GM12878 (cell line): ENCODE measurements around the gene KCNJ10. TPM values are rescaled to one million over a fixed set of nuclear protein-coding genes. Genes with fewer than 3 reads are reported as not detected.

ENCODE experiments used
- ATAC-seq: fragments of 200-7000 bp; cut with Tn5 transposase; 3 replicates; pipeline ENCODE4 v1.9.1; 2020; ENCODE audit warnings: mild to moderate bottlenecking, moderate library complexity
- BruUV-seq: library from RNA; stranded (reverse); fragments of 400-500 nt; replicated peaks from 2 replicates; lab custom pipeline; 2021; lab: Mats Ljungman, UMichigan
- CTCF ChIA-PET: fragments of 300-600 bp; sonication (Branson Sonifier 250); formaldehyde crosslinking; extraction: SDS; loops from one replicate; lab custom pipeline; 2021; ENCODE audit warnings: inconsistent platforms; lab: Yijun Ruan, JAX
- POLR2A ChIA-PET: fragments of 350-600 bp; formaldehyde crosslinking; extraction: SDS; loops from one replicate; lab custom pipeline; 2021; ENCODE audit warnings: inconsistent platforms; lab: Charles Lee
- RAD21 ChIA-PET: fragments of 300-600 bp; sonication (Branson Sonifier 250); formaldehyde crosslinking; loops from one replicate; lab custom pipeline; 2023; ENCODE audit warnings: antibody characterized with exemption; ENCODE audit not compliant: unreplicated experiment; lab: Charles Lee
- SMC1A ChIA-PET: fragments of 300-600 bp; sonication (Branson Sonifier 250); formaldehyde crosslinking; loops from one replicate; lab custom pipeline; 2023; ENCODE audit not compliant: unreplicated experiment, uncharacterized antibody; lab: Charles Lee
- DNase-seq: peaks from one replicate; pipeline ENCODE4 v3.0.0-alpha.2; 2011; ENCODE audit warnings: low read depth, low spot score
- FAIRE-seq: peaks from 3 replicates; lab custom pipeline; 2011; peaks lifted over from hg19 to GRCh38; lab: Jason Lieb, UNC
- H2AFZ ChIP-seq: 2 replicates; pipeline ENCODE4 v1.6.0; 2011; ENCODE audit warnings: low read depth, low read length, control low read depth; ENCODE audit not compliant: control insufficient read depth
- H3K27ac ChIP-seq: 2 replicates; pipeline ENCODE4 v1.5.1; 2011; ENCODE audit warnings: control low read depth; ENCODE audit not compliant: control insufficient read depth, insufficient read depth
- H3K27me3 ChIP-seq, 2 experiments: replicated peaks in 1 of 2; 2 replicates each; pipeline versions ENCODE4 v1.6.0 to v1.6.1; 2011; ENCODE audit warnings: low read length in 1 of 2; ENCODE audit not compliant: control insufficient read depth in 2 of 2, insufficient read depth in 2 of 2
- H3K36me3 ChIP-seq, 2 experiments: 2 replicates each; pipeline ENCODE4 v1.5.1; 2011; ENCODE audit warnings: low read length in 1 of 2; ENCODE audit not compliant: control insufficient read depth in 2 of 2, insufficient read depth in 2 of 2
- H3K4me1 ChIP-seq: 2 replicates; pipeline ENCODE4 v1.6.1; 2011; ENCODE audit warnings: mild to moderate bottlenecking, low read length, moderate library complexity, mixed read lengths; ENCODE audit not compliant: control insufficient read depth, insufficient read depth
- H3K4me2 ChIP-seq: 2 replicates; pipeline ENCODE4 v1.6.0; 2011; ENCODE audit warnings: control low read depth; ENCODE audit not compliant: control insufficient read depth, insufficient read depth
- H3K4me3 ChIP-seq: fragments of 200-600 bp; sonication (generic); 2 replicates; pipeline ENCODE4 v1.5.1; 2016
- H3K79me2 ChIP-seq: 2 replicates; pipeline ENCODE4 v1.6.0; 2011; ENCODE audit warnings: low read length; ENCODE audit not compliant: control insufficient read depth, insufficient read depth
- H3K9ac ChIP-seq: 2 replicates; pipeline ENCODE4 v1.8.0; 2011; ENCODE audit warnings: low read length, control low read depth, mixed read lengths; ENCODE audit not compliant: control insufficient read depth, insufficient read depth
- H3K9me3 ChIP-seq: replicated peaks from 3 replicates; pipeline ENCODE4 v1.5.1; 2011; ENCODE audit warnings: mild to moderate bottlenecking, low read length; ENCODE audit not compliant: control insufficient read depth, insufficient read depth
- H4K20me1 ChIP-seq: 2 replicates; pipeline ENCODE4 v1.6.0; 2011; ENCODE audit not compliant: control insufficient read depth, insufficient read depth
- CBFB ChIP-seq: IDR thresholded peaks from 2 replicates; pipeline ENCODE4 v1.6.1; 2016; ENCODE audit warnings: antibody characterized with exemption, low read depth
- CREB1 ChIP-seq: IDR thresholded peaks from 2 replicates; pipeline ENCODE4 v1.6.1; 2012; ENCODE audit warnings: low read depth, mild to moderate bottlenecking, inconsistent platforms
- ETV6 ChIP-seq, 2 experiments: fragments of 450-650 bp in 1 of 2; IDR thresholded peaks in 1 of 2; conservative IDR thresholded peaks in 1 of 2; 2 replicates each; pipeline ENCODE4 v1.6.1; 2014; ENCODE audit warnings: antibody characterized with exemption in 1 of 2, borderline replicate concordance in 1 of 2, low read depth in 1 of 2, mild to moderate bottlenecking in 1 of 2, moderate library complexity in 1 of 2
- HCFC1 ChIP-seq: fragments of 150-350 bp; IDR thresholded peaks from 2 replicates; pipeline ENCODE4 v1.6.1; 2014; ENCODE audit warnings: low read length
- IKZF1 ChIP-seq: fragments of 450-650 bp; conservative IDR thresholded peaks from 2 replicates; pipeline ENCODE4 v1.6.1; 2017; ENCODE audit warnings: antibody characterized with exemption, mild to moderate bottlenecking
- KDM1A ChIP-seq: fragments of 200-600 bp; sonication (generic); IDR thresholded peaks from 2 replicates; pipeline ENCODE4 v1.6.1; 2016; ENCODE audit warnings: borderline replicate concordance
- MXI1 ChIP-seq: fragments of 150-350 bp; IDR thresholded peaks from 2 replicates; pipeline ENCODE4 v1.6.1; 2011; ENCODE audit warnings: low read depth, mild to moderate bottlenecking, inconsistent platforms, low read length, improper control_type of control experiment
- NRF1 ChIP-seq: conservative IDR thresholded peaks from 2 replicates; pipeline ENCODE4 v1.6.1; 2011; ENCODE audit warnings: mild to moderate bottlenecking, low read depth, low read length, improper control_type of control experiment
- RAD51 ChIP-seq: fragments of 450-650 bp; IDR thresholded peaks from 2 replicates; pipeline ENCODE4 v1.6.1; 2016; ENCODE audit warnings: moderate library complexity, mild to moderate bottlenecking, inconsistent platforms
- SRF ChIP-seq, 2 experiments: IDR thresholded peaks; 2 replicates each; pipeline ENCODE4 v1.6.1; 2011; ENCODE audit warnings: low read depth in 2 of 2, low read length in 2 of 2, mild to moderate bottlenecking in 1 of 2, moderate library complexity in 1 of 2
- STAT1 ChIP-seq: fragments of 450-650 bp; conservative IDR thresholded peaks from 2 replicates; pipeline ENCODE4 v1.6.1; 2014; ENCODE audit warnings: antibody characterized with exemption, mild to moderate bottlenecking
- STAT3 ChIP-seq: IDR thresholded peaks from 2 replicates; pipeline ENCODE4 v1.6.1; 2011; ENCODE audit warnings: low read depth, low read length, improper control_type of control experiment
- SUPT20H ChIP-seq: IDR thresholded peaks from 2 replicates; pipeline ENCODE4 v1.6.1; 2011; ENCODE audit warnings: low read depth, mild to moderate bottlenecking, low read length, moderate library complexity, borderline replicate concordance; ENCODE audit not compliant: control insufficient read depth
- ZNF274 ChIP-seq: IDR thresholded peaks from one replicate; pipeline ENCODE4 v1.8.0; 2011; ENCODE audit not compliant: insufficient read length, insufficient read depth
- WGBS: methylation state at CpG from one replicate; pipeline ENCODE4 v1.1.6; 2016; ENCODE audit warnings: low lambda C conversion rate; ENCODE audit not compliant: insufficient replicate concordance, insufficient coverage; ENCODE audit errors: missing lambda C conversion rate; 5-methylcytosine and 5-hydroxymethylcytosine counted together
- in situ Hi-C: fragments of 300-500 bp; cut with MboI; formaldehyde crosslinking; loops from 9 replicates; pipeline ENCODE4 v1.14.3; 2018; ENCODE audit warnings: mixed read lengths
- intact Hi-C: fragments of 100-400 bp; cut with micrococcal nuclease; formaldehyde crosslinking; loops from one replicate; pipeline ENCODE4 v1.14.2; 2022; ENCODE audit not compliant: unreplicated experiment
- polyA plus RNA-seq, 11 experiments: library from polyadenylated mRNA; depleted of rRNA in 4 of 11; unstranded in 6 of 11; stranded (reverse) in 5 of 11; fragments of >200 nt; fragmentation: Nextera tagmentation in 4 of 11; fragmentation: Illumina TruSeq in 1 of 11; extraction: Ambion mirVana in 4 of 11; extraction: Trizol in 1 of 11; gene quantifications; 1 replicate in 1 of 11; 2 replicates in 10 of 11; pipeline versions ENCODE4 v1.2.1 to v1.2.3, GENCODE V29; 2011 to 2016; ENCODE audit warnings: inconsistent platforms in 2 of 11, missing spikeins in 2 of 11, low read depth in 1 of 11
- total RNA-seq, 4 experiments: library from RNA; depleted of rRNA in 3 of 4; stranded (reverse); fragments of >200 nt in 3 of 4; fragmentation: Illumina TruSeq in 1 of 4; extraction: Trizol in 1 of 4; gene quantifications; 2 replicates each; pipeline versions ENCODE4 v1.2.1 to v1.2.3, GENCODE V29; 2013 to 2021
- TF ChIP-seq, protein P1 (sequence below): fragments of 450-650 bp; IDR thresholded peaks from 2 replicates; pipeline ENCODE4 v1.6.1; 2017; ENCODE audit warnings: mild to moderate bottlenecking
- TF ChIP-seq, protein P2 (sequence below): fragments of 450-650 bp; IDR thresholded peaks from 2 replicates; pipeline ENCODE4 v1.6.1; 2016; ENCODE audit warnings: mild to moderate bottlenecking

KCNJ10 gene
- total and polyA plus RNA-seq, 10 of the 15 experiments (the other 5 are each of a cell fraction or from before 2014, with no cell fraction given) = 0.01 to 0.29 (median 0.09) TPM; not detected in 2

DNA sequence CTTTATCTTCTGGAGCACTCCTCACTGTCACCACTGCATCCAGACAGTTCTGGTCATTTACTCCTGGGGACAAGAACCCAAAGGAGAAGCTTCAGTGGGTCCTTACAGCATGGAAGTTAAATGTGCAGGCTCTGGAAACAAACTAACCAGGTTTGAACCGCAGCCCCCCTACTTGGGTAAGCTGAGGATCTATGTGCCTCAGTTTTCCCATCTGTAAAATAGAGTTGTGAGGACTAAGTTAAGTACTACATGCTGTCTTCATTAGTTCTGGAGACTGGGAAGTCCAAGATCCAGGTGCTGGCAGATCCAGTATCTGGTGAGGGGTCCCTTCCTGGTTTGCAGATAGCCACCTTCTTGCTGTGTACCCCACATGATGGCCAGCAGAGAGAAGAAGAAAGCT is 37.6 kb upstream of the KCNJ10 start:
- 50% methylated on average over 1 of the region's 1 CpG for WGBS
- SMC1A ChIA-PET = interaction anchor here (1.2 to 2.7 kb wide), 3 partner anchors 12 to 269 kb away, joined by 3 to 19 read pairs (median 5); no protein-coding TSS in a partner anchor

DNA sequence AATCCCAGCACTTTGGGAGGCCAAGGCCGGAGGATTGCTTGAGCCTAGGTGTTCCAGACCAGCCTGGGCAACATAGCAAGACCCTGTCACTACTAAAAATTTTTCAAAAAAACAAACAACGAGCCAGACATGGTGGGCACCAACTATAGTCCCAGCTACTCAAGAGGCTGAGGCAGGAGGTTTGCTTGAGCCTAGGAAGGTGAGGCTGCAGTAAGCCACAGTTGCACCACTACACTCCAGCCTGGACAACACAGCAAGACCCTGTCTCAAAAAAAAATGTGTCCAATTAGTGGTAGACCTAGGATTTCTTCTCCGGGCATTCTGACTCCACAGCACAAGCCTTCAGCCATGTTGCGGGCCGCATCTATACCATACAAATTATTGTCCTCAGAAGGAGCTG is 35.2 kb upstream of the KCNJ10 start:
- no peaks in the 10 kb centered on the region for H4K20me1 ChIP-seq
- RAD21 ChIA-PET = interaction anchor here (1.1 to 6.8 kb wide), 5 partner anchors 59 to 272 kb away, joined by 4 to 85 read pairs (median 5); no protein-coding TSS in a partner anchor
- H3K36me3 ChIP-seq = no peaks in the 10 kb centered on the region; a peak in 1 of 4 replicates
- H3K79me2 ChIP-seq = no peaks in the 10 kb centered on the region
- CTCF ChIA-PET = interaction anchor here (0.8 to 11.6 kb wide), 16 partner anchors 9 to 272 kb away, joined by 3 to 189 read pairs (median 4); partner anchors contain the start of genes CASQ1 and PEX19
- intact Hi-C loops (no loop called here), in situ Hi-C loops (no loop called here)
- H3K9ac ChIP-seq = no peak overlapping the region
- H3K4me3 ChIP-seq = no peak overlapping the region
- no peaks in the 10 kb centered on the region; a peak in 1 of 4 replicates for H3K27me3 ChIP-seq
- ATAC-seq = no peak
- H3K4me2 ChIP-seq = no peak overlapping the region
- DNase-seq = no peak
- no TSS peak for BruUV-seq
- 81% methylated on average over 5 of the region's 5 CpGs for WGBS
- no peak for FAIRE-seq
- POLR2A ChIA-PET = no interaction called here
- peaks cover 4% of the 10 kb centered on the region for H3K4me1 ChIP-seq
- H3K27ac ChIP-seq = no peak overlapping the region
- SMC1A ChIA-PET = interaction anchor here (1.0 to 4.9 kb wide), 9 partner anchors 52 to 271 kb away, joined by 4 to 46 read pairs (median 4); partner anchors contain the start of gene CASQ1
- H2AFZ ChIP-seq = no peak overlapping the region
- no peaks in the 10 kb centered on the region for H3K9me3 ChIP-seq
- TF ChIP-seq ETV6 (conservative IDR thresholded peaks at IDR 0.05 in 1 of 2, IDR thresholded peaks at IDR 0.05 in 1 of 2; ENCODE audit: borderline replicate concordance in 1 of 2, low read depth in 1 of 2) (no peak), ZNF274 (no peak), SUPT20H (no peak), MXI1 (no peak), KDM1A (no peak), NRF1 (no peak), RAD51 (no peak), SRF (IDR thresholded peaks at IDR 0.05; ENCODE audit: low read depth in 2 of 2, low read length in 2 of 2) (no peak), STAT3 (no peak), HCFC1 (no peak), STAT1 (no peak)
- TF ChIP-seq, protein P1, sequence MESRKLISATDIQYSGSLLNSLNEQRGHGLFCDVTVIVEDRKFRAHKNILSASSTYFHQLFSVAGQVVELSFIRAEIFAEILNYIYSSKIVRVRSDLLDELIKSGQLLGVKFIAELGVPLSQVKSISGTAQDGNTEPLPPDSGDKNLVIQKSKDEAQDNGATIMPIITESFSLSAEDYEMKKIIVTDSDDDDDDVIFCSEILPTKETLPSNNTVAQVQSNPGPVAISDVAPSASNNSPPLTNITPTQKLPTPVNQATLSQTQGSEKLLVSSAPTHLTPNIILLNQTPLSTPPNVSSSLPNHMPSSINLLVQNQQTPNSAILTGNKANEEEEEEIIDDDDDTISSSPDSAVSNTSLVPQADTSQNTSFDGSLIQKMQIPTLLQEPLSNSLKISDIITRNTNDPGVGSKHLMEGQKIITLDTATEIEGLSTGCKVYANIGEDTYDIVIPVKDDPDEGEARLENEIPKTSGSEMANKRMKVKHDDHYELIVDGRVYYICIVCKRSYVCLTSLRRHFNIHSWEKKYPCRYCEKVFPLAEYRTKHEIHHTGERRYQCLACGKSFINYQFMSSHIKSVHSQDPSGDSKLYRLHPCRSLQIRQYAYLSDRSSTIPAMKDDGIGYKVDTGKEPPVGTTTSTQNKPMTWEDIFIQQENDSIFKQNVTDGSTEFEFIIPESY = no peak
- TF ChIP-seq, protein P2, sequence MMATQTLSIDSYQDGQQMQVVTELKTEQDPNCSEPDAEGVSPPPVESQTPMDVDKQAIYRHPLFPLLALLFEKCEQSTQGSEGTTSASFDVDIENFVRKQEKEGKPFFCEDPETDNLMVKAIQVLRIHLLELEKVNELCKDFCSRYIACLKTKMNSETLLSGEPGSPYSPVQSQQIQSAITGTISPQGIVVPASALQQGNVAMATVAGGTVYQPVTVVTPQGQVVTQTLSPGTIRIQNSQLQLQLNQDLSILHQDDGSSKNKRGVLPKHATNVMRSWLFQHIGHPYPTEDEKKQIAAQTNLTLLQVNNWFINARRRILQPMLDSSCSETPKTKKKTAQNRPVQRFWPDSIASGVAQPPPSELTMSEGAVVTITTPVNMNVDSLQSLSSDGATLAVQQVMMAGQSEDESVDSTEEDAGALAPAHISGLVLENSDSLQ = no peak

More for the DNA sequence above, 37.6 kb upstream of the KCNJ10 start:
- H3K9ac ChIP-seq = no peak overlapping the region
- H3K27me3 ChIP-seq = no peaks in the 10 kb centered on the region; a peak in 1 of 4 replicates
- no peak for FAIRE-seq
- intact Hi-C loops = no loop called here
- H3K4me1 ChIP-seq = no peaks in the 10 kb centered on the region
- no peaks in the 10 kb centered on the region; a peak in 1 of 4 replicates for H3K36me3 ChIP-seq
- no TSS peak for BruUV-seq
- no peak overlapping the region for H3K27ac ChIP-seq
- no peak overlapping the region for H3K4me2 ChIP-seq
- no peak for ATAC-seq
- no peak for TF ChIP-seq CREB1
- no peak for TF ChIP-seq CBFB
- TF ChIP-seq IKZF1 = no peak
- no peaks in the 10 kb centered on the region for H3K79me2 ChIP-seq
- ChIA-PET RAD21 (interaction anchor here (0.9 to 1.2 kb wide), 2 partner anchors 61 to 147 kb away, joined by 3 read pairs; no protein-coding TSS in a partner anchor), POLR2A (no interaction called here), CTCF (interaction anchor here (2.7 to 11.6 kb wide), 3 partner anchors 9 to 184 kb away, joined by 11 to 189 read pairs (median 15); partner anchors contain the start of gene IGSF8)
- no peaks in the 10 kb centered on the region for H4K20me1 ChIP-seq
- no peak overlapping the region for H2AFZ ChIP-seq
- no peak overlapping the region for H3K4me3 ChIP-seq
- no peak for DNase-seq
- H3K9me3 ChIP-seq = no peaks in the 10 kb centered on the region
- in situ Hi-C loops = no loop called here
